Heart left ventricle (tissue), 13 donors: ENCODE data around the gene OR5AK2.

Experiments used
- POLR2A ChIP-seq, 2 donors: fragments of 450-650 bp; IDR thresholded peaks; one replicate each; pipeline ENCODE4 v1.6.1; 2017; ENCODE audit warnings: antibody characterized with exemption in 2 of 2, mild to moderate bottlenecking in 2 of 2, moderate library complexity in 2 of 2
- TF ChIP-seq, protein P1 (sequence below), 12 donors: fragments of 200-600 bp; sonication (generic) in 4 of 12; IDR thresholded peaks; one replicate each; pipeline versions ENCODE4 v1.5.0 to v1.8.0; 2018 to 2022; ENCODE audit warnings: antibody characterized with exemption in 12 of 12, mild to moderate bottlenecking in 5 of 12
- donor health status: ischemic (EF 13 %, LVEDD 7.1; RV severe dilation, severe dysfunction).
- donor health status: DM: no; HTN: yes; CAD: no.
- donor health status: DM: no; HTN: no; CAD: no.
- donor health status: ischemic (EF 25% LVEDD 6.9; RV normal size, moderate dysfunction).
- donor health status: ischemic (EF 25% LVEDD 5.7; RV mildly dilated, moderate dysfunction).
- donor health status: ischemic (EF 35%, LVEDD 5.7; RV mildly dilated, moderate dysfunction).
- donor health status: nonischemic (EF 11% LVEDD 7.7; RV severe dilation, severe dysfunction).
- donor health status: DM: yes; HTN: yes; CAD: no.
- donor health status: PGD.
- donor health status: ischemic (EF 29% LVEDD 5.4; RV normal size, mild dysfunction).
- donor health status: nonischemic (EF 23%, LVEDD 6.1; RV moderate dilation, normal function).

DNA sequence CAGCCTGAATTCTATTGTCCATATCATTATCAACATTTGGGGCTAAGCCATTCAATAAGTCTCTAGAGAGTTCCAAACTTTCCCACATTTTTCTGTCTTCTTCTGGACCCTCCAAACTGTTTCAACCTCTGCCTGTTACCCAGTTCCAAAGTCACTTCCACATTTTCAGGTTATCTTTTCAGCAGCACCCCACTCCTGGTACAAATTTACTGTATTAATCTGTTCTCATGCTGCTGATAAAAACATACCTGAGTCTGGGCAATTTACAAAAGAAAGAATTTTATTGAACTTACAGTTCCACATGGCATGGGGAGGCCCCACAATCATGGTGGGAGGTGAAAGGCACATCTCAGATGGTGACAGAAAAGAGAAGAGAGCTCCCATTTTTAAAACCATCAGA is 5.8 kb downstream of the OR5AK2 start:
- TF ChIP-seq POLR2A (IDR thresholded peaks at IDR 0.05), result no peak
- TF ChIP-seq, protein P1, sequence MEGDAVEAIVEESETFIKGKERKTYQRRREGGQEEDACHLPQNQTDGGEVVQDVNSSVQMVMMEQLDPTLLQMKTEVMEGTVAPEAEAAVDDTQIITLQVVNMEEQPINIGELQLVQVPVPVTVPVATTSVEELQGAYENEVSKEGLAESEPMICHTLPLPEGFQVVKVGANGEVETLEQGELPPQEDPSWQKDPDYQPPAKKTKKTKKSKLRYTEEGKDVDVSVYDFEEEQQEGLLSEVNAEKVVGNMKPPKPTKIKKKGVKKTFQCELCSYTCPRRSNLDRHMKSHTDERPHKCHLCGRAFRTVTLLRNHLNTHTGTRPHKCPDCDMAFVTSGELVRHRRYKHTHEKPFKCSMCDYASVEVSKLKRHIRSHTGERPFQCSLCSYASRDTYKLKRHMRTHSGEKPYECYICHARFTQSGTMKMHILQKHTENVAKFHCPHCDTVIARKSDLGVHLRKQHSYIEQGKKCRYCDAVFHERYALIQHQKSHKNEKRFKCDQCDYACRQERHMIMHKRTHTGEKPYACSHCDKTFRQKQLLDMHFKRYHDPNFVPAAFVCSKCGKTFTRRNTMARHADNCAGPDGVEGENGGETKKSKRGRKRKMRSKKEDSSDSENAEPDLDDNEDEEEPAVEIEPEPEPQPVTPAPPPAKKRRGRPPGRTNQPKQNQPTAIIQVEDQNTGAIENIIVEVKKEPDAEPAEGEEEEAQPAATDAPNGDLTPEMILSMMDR (IDR thresholded peaks at IDR 0.05), result no peak
